ENCODE data around the gene CTBP2. TPM values are rescaled to one million over a fixed set of nuclear protein-coding genes. Genes with fewer than 3 reads are reported as not detected.
"Not testable (repeated sequence)": the region's sequence is repeated elsewhere in the genome, so short reads cannot be mapped to it uniquely, and the experiment has no call there.

Gene CTBP2
- total RNA-seq, 1 donor from 2014 or later = 46.9 TPM

DNA sequence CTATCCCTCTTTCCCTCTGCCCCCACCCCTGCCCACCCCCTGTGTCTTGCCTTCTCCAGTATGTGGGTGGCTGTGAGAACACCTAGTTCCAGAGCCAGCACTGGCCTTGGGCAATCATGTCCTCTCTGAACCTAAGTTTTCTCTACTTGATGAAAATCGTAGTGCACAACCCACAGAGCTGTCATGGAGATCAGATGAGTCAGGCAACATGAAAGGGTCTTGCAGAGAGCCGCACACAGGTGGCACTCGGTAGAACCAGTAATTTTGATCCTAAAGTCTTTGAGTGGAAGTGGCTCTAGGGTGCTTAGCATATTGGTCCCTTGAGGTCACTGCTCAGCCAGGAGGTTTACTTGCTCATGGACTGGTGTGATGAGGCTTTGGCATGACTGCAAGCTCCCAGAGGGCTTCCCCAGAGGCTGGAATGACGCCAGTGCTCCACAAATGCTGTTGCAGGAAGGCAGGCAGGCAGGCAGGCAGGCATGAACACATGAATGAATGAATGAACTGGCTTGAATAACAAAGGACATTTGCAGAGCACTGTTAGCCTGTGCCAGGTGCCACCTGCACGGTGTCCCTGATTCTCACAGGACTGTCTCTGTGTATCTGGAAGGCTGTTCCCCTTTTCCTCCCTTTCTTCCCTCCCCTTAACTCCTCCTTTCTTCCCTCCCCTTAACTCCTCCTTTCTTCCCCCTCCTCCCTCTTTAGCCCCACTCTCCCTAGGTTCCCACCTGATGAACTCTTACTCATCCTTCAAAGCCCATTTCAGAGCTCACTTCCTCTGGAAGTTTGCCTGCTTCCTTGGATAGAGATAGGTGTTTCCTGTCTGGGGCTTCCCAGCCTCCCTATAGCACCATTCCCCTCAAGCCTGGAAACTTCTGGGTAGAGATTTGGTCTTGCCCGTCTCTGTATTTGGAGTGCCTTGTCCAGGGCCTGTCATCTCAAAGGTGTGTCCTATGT is 27.2 kb upstream of the CTBP2 start:
- no peak for DNase-seq (ENCODE audit: low spot score)
- intact Hi-C loops (cut with DNase I) = no loop called here
- ATAC-seq = no peak

DNA sequence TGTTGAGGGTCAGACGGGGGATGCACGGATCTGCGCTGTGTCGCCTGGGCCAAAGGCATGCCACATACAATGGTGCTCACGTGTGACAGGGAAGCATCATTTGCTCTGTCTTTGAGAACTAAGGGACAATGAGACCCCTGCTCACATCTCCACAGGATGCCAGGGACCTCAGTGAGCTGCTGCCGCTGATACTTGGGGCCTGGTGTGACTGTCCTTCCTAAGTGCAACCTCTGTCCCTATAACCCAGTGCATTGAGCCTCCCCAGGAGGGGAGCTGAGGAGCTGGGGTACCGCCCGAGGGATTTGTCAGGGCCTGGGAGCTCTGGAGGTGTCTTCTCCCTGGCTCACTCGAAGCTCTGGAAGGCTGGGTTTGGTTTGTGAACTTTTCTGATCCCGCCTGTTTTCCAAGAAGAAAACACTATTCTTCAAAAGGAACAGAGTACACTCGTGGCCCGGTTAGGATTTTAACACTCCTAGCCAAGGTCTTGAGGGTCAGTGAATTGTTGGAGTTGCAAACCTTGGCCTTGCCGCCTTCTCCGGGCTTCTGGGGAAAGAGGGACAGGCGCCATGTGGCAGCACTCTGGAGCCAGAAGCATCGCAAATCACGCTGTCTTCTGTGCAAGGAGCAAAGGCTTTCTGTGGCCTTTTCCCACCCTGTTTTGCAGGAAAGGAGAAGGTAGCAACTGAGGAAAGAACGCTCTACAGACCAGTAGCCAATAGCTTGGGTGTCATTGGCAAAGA is 26.2 kb upstream of the CTBP2 start:
- DNase-seq (ENCODE audit: low spot score) = no peak

DNA sequence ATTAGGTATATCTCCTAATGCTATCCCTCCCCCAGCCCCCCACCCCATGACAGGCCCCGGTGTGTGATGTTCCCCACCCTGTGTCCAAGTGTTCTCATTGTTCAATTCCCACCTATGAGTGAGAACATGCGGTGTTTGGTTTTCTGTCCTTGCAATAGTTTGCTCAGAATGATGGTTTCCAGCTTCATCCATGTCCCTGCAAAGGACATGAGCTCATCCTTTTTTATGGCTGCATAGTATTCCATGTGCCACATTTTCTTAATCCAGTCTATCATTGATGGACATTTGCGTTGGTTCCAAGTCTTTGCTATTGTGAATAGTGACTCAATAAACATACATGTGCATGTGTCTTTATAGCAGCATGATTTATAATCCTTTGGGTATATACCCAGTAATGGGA is 18.7 kb upstream of the CTBP2 start:
- intact Hi-C loops (cut with DNase I); ATAC-seq; DNase-seq (ENCODE audit: low spot score): not testable (repeated sequence)

More for the DNA sequence above, 26.2 kb upstream of the CTBP2 start:
- no peak for ATAC-seq
- intact Hi-C loops (cut with DNase I) = no loop called here

DNA sequence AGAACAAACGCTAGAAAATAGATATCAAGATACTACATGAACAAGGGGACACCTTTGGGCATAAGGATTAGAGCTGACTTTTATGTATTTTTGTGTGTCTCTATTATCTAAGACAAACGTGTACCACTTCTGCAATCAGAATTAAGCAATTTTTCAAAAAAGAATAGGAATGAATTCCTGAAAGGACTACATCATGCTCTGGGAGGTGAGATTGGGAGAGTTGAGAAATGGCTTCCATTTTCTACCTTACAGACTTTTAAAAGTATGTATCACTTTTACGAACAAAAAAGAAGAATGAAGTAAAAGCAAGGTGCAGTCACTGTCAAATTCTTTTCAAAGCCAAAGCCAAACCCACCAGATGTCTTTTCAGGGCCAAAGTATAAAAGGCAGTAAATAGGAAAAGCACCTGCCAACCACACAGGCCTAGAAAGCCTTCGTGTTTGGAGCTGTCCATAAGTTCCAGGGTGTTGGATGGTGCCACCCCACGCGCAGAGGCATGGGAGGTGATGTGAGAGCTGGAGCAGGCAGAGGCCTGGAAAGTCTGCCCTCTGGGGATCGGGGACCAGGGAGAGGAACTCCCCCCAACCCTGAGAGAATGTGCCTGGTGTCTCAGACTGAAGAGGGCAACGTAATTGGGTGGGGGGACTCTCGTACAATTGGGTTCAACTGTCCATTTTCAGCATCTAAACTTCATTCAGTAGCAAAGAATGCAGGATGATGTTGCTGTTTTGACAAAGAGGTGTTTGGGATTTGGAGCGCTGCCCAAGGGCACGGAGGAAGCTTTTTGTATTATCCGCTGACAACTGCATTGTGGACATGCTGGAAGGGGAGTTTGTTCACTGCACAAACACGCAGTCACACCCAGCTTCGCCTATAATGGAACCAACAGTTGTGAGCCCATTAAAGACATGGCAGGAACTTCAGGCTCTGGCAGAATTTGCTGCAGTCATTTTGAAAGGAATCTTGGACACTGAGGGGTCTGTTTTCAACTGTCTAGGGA is 17.6 kb upstream of the CTBP2 start:
- ATAC-seq (no peak), DNase-seq (ENCODE audit: low spot score) (no peak)
- intact Hi-C loops (cut with DNase I) = no loop called here

DNA sequence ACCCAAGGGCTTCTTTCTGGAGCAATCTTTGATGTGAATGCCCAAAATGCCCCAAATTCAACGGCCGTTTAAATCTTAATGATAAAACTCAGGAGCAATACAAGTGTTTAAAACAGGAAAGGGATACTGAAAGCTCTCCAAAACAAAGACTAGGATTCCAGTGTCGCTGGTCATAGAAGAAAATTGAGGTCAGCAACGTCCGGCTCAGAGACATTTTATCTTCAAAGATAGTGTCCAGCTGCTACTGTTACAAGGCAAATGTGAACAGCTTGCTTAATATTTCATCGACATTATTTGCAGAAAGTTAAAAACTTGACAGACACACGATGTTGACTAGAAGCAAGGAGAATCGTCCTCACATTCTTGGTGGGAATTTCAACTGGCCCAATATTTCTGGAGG is 15.4 kb upstream of the CTBP2 start:
- no peak for ATAC-seq
- DNase-seq (ENCODE audit: low spot score) = no peak
- intact Hi-C loops (cut with DNase I) = no loop called here

DNA sequence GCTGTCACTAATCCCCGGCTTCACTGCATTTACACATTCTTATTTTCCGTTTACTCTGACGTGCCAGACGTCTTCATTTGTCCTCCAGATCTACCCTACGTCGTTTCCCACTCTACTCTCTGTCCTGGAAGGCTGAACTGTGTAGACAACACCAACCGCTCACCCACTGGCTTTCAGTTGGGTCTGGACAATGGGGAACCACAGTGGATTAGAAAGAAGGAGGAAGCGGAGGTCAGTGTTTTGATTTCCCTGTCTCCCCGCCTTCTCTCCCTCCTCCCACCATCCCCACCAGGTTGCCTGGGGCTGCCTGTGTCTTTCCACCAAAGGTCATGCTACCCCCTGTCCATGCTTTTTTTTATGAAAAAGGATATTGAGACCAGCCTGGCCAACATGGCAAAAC is 14.0 kb upstream of the CTBP2 start:
- ATAC-seq (no peak), DNase-seq (ENCODE audit: low spot score) (no peak)
- intact Hi-C loops (cut with DNase I) = no loop called here

DNA sequence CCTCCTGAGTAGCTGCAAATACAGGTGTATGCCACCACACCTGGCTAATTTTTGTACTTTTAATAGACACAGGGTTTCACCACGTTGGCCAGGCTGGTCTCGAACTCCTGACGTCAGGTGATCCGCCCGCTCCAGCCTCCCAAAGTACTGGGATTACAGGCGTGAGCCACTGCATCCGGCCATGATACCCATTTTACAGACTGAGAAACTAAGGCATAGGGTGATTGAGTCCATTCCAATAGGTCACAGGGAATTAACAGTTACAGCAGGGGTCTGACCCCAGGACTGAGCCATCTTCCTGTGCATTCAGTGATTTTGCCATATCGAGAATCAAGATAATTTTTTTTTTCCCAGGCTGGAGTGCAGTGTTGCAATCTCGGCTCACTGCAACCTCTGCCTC is 12.3 kb upstream of the CTBP2 start:
- ATAC-seq = no peak
- DNase-seq (ENCODE audit: low spot score) = no peak

DNA sequence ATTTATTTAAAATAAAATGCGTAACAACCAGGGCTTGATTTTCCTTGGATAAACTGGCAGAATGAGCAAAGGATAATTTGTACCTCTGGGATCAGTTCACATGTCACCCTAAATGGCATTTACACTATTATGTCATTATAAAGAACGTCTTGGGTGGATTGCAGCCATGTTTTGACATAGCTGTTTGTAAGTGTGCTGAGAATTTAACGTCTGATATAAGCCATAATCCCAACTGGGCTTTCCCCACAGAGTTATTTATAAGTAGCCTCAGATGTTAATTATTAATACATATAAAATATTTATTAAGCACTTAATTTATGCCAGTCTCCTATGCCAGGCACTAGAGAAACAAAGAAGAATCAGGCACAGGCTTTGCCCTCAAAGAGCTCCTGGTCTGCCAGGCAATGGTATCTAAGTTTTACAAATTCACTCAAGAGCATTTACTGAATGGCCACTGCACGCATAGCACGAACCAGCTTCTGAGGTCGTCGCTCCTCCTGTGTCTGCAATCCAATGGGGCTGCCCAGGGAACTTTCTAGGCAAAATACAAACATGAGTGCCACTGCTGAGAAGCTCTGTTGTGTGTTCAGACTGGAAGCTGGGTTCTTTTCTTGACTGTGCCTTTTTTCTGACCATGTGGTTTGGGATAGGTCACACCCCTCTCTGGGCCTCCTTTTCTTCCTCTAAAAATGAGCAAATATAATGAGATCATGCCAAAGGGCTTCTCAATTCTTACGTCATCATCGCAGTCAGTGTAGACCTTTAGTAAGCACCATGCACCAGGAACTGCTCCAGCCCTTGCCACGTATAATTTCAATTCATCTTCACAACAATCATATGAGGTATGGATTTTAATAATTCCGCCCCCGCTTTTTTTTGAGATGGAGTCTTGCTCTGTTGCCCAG is 11.3 kb upstream of the CTBP2 start:
- no peak for ATAC-seq
- intact Hi-C loops (cut with DNase I) = no loop called here
- DNase-seq (ENCODE audit: low spot score) = no peak

More for the DNA sequence above, 12.3 kb upstream of the CTBP2 start:
- intact Hi-C loops (cut with DNase I) = no loop called here

DNA sequence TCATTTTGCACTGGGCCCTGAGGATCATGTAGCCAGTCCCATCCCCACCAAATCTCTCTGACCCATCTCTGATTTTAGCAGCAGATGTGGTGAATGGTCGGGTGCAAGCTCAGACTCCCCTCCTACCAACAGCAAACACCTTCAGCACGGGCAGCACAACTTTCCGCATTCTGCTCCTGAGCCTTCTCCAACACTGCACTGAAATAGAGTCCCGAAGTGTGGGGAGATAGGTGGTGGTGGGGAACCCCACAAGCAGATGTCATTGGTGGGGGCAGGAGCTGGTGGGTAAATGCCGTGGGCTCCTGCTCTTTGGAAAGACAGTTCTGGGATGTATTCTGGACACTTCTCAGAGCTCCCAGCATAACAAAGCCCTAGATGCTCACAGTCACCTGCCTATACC is 9.6 kb upstream of the CTBP2 start:
- no peak for ATAC-seq
- no peak for DNase-seq (ENCODE audit: low spot score)
- intact Hi-C loops (cut with DNase I) = no loop called here

DNA sequence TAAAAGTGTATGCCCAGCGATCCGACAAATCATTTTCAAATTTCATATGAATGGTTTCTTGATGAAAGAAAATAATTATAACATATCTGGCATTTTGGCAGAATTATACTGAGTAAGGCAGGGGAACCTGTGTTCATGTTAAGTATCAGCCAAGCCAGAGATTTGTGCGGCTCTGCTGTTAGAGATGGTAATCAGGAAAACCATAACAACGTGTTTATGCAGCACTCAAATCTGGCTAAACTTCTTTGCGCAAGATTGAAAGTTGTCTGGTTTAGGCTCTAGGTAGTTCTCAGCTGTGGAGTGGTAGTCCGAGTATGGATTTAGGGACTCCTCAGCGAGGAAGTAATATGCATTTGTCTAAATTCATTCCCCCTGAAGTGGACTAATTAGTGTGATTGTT is 8.9 kb upstream of the CTBP2 start:
- intact Hi-C loops (cut with DNase I) = no loop called here
- ATAC-seq = no peak
- DNase-seq (ENCODE audit: low spot score) = no peak

DNA sequence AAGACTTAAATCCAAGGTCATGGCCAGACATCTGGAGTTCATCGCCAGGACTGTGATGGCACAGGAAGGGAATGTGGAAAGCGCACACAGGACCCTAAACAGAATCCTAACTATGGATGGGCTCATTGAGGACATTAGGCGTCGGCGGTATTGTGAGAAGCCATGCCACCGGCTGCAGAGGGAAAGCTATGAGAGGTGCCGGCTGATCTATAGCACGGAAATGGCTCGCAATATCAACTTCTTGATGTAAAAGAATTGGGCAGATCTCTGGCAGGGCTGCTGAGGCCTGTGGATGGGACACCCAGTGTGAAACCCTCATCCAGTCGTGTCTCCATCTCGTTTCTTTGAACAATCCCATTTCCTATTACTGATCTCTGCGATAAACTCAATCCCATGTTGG is 6.3 kb upstream of the CTBP2 start:
- DNase-seq (ENCODE audit: low spot score) (no peak), ATAC-seq (no peak)
- intact Hi-C loops (cut with DNase I) = no loop called here

DNA sequence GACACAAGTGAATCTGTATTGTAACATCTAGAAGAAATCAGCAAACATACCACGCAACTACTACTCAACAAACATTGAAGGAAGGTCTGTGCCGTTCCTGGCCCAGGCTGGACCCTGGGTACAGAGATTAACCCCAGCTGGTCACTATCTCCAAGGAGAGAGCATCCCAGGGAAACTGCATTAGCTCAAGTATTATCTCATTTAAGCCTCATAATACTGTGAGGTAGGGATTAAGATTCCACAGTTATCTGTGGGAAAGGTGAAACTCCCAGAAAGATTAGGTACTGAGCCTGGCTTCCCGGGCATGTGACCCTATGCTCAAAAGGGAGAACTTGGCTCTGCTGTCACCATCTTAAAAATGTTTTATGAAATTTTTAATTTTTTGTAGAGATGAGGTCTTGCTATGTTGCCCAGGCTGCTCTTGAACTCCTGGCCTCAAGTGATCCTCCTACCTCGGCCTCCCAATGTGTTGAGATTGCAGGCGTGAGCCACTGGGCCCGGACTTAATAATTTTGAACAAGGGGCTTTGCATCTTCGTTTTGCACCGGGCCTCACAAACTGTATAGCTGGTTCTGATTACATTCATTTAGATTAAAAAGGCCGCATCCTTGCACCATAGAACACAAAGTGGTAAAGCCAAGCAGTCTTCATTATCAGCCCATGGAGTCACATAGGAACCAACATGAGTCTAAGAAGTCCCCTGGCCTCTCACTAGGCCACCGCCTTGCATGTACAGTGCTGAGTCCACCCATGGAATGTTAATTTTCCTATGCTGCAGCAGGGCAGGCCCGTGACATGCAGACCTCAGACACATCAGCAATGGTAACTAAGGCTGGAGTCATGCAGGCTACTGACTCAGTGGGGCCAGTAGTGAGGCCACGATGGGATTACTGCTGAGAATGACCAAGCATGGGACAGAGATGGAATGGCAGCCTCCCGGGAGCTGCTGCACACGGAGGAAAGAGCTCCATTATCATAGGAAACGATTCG is 5.5 kb upstream of the CTBP2 start:
- intact Hi-C loops (cut with DNase I) = no loop called here
- ATAC-seq (no peak), DNase-seq (ENCODE audit: low spot score) (no peak)

DNA sequence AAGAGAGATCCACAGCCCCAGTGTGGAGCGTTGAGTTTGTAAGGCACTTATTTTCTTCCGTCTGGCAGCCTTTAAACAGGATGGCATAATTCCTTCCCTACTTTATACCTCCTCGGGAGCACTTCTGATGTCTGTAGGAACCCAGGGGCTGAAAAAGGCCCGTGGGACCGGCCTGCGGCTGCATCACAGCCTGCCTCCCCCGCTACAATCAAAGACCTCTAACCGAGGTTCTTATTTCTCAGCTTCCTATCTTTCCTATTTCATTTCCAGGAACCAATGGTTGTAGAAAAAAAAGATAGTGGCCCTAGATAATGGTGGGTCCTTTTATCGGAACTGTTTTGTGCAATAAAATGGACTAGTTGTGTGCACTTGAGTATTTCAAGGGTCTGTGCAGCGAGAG is 4.1 kb upstream of the CTBP2 start:
- intact Hi-C loops (cut with DNase I) = no loop called here
- ATAC-seq (no peak), DNase-seq (ENCODE audit: low spot score) (no peak)

DNA sequence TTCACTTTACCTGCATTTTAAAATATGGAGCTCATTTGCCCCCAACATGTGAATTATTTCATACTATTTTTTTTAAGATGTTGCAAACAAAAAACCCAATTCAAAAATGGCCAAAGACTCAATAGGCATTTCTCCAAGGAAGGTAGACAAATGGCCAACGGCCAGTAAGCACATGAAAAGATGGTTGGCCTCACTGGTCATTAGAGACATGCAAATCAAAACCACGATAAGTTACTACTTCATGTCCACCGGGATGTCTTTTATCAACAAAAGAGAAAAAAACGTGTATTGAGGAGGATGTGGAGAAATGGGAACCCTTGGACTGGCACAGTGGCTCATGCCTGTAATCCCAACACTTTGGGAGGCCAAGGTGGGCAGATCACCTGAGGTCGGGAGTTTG is 3.4 kb upstream of the CTBP2 start:
- intact Hi-C loops (cut with DNase I) = no loop called here
- no peak for ATAC-seq

DNA sequence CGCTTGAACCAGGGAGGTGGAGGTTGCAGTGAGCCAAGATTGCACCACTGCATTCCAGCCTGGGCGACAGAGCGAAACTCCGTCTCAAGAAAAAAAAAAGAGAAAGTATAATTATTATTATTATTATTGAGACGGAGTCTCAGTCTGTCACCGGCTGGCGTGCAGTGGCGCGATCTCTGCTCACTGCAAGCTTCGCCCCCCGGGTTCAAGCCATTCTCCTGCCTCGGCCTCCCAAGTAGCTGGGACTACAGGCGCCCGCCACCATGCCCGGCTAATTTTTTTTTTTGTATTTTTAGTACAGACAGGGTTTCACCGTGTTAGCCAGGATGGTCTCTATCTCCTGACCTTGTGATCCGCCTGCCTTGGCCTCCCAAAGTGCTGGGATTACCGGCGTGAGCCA is 2.9 kb upstream of the CTBP2 start:
- intact Hi-C loops (cut with DNase I); DNase-seq (ENCODE audit: low spot score); ATAC-seq: not testable (repeated sequence)

More for the DNA sequence above, 3.4 kb upstream of the CTBP2 start:
- no peak for DNase-seq (ENCODE audit: low spot score)

DNA sequence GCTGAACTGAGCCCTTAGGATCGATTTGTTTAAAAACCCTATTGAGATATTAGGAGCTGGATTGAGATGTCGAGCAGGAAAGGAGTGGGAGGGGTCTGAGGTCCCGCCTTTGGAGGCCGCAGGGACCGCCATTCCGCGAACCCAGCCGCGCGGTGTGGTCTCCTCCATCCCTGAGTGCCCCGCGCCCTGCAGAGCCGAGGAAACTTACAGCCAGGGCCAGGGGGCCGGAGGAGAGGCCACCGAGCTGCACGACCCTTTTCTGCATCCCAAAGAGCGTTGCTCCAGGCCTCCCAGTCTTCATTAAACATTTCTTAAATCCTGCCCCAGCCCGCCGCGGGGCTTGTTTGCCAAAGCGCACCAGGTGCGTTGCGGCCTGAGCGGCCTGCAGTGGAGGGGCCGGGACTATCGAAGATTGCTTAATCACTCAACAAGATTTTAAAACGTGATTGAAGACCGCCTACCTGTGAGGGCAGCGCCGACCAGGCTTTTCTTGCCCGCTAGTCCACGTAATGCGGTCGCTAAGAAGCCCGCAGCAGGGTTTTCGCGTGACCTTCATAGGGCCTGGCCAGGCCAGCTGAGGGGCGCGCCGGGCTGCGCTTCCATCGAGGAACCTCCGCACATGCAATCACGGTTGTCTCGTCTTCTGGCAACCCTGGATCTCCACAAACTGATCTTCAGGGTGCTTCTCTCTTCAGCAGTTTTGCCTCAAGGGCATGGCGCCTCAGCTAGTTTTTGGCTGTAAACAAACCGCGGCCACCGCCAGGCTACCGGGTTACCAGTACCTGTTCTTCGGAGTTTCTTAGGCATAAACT is 2.0 kb upstream of the CTBP2 start:
- ATAC-seq (no peak), DNase-seq (ENCODE audit: low spot score) (no peak)
- intact Hi-C loops (cut with DNase I) = no loop called here

All from sciatic nerve (tissue), 2 donors.